ENCODE measurements around the gene MIOS. TPM values are rescaled to one million over a fixed set of nuclear protein-coding genes. Genes with fewer than 3 reads are reported as not detected.

MIOS gene
- total and polyA plus RNA-seq, 9 of the 15 experiments (the other 6 are each of a cell fraction or from before 2014, with no cell fraction given): 7.8 to 47.8 (median 30.6) TPM

GRCh38 chr7:7640221-7641128 is 73.8 kb downstream of the MIOS start, which contains the start of gene UMAD1 (continued):
- TF ChIP-seq RBBP5 (IDR thresholded peaks at IDR 0.05; ENCODE audit: borderline replicate concordance, insufficient read depth, low read length, poor library complexity, severe bottlenecking) (peak; percentile 91), PHTF2 (CRISPR knock-in tag; IDR thresholded peaks at IDR 0.05) (no peak), C11orf30 (IDR thresholded peaks at IDR 0.05; ENCODE audit: low read depth) (peak; percentile 87), JUNB (CRISPR knock-in tag; conservative IDR thresholded peaks at IDR 0.05) (no peak), POLR2AphosphoS5 (IDR thresholded peaks at IDR 0.05; ENCODE audit: control insufficient read depth, insufficient read depth, low read depth, low read length) (peak; percentile 88), MLLT1 (IDR thresholded peaks at IDR 0.05) (peak; percentile 6 to 75; a peak in 1 of 4 replicates), E2F8 (IDR thresholded peaks at IDR 0.05; ENCODE audit: low read depth, partially characterized antibody) (peak; percentile 99), BRD4 (IDR thresholded peaks at IDR 0.05) (peak; percentile 23; the same call in 1 of the 2 replicates), PYGO2 (tag; IDR thresholded peaks at IDR 0.05) (no peak), PKNOX1 (IDR thresholded peaks at IDR 0.05) (peak; percentile 77), GATAD2B (IDR thresholded peaks at IDR 0.05; ENCODE audit: borderline replicate concordance) (peak; percentile 54; the same call in 1 of the 2 replicates), BRF1 (IDR thresholded peaks at IDR 0.05; ENCODE audit: borderline replicate concordance, extremely low read depth, insufficient read length) (no peak)
- TF ChIP-seq, protein P1, sequence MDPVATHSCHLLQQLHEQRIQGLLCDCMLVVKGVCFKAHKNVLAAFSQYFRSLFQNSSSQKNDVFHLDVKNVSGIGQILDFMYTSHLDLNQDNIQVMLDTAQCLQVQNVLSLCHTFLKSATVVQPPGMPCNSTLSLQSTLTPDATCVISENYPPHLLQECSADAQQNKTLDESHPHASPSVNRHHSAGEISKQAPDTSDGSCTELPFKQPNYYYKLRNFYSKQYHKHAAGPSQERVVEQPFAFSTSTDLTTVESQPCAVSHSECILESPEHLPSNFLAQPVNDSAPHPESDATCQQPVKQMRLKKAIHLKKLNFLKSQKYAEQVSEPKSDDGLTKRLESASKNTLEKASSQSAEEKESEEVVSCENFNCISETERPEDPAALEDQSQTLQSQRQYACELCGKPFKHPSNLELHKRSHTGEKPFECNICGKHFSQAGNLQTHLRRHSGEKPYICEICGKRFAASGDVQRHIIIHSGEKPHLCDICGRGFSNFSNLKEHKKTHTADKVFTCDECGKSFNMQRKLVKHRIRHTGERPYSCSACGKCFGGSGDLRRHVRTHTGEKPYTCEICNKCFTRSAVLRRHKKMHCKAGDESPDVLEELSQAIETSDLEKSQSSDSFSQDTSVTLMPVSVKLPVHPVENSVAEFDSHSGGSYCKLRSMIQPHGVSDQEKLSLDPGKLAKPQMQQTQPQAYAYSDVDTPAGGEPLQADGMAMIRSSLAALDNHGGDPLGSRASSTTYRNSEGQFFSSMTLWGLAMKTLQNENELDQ (CRISPR knock-in tag; IDR thresholded peaks at IDR 0.05; ENCODE audit: borderline replicate concordance): no peak
- TF ChIP-seq, protein P2, sequence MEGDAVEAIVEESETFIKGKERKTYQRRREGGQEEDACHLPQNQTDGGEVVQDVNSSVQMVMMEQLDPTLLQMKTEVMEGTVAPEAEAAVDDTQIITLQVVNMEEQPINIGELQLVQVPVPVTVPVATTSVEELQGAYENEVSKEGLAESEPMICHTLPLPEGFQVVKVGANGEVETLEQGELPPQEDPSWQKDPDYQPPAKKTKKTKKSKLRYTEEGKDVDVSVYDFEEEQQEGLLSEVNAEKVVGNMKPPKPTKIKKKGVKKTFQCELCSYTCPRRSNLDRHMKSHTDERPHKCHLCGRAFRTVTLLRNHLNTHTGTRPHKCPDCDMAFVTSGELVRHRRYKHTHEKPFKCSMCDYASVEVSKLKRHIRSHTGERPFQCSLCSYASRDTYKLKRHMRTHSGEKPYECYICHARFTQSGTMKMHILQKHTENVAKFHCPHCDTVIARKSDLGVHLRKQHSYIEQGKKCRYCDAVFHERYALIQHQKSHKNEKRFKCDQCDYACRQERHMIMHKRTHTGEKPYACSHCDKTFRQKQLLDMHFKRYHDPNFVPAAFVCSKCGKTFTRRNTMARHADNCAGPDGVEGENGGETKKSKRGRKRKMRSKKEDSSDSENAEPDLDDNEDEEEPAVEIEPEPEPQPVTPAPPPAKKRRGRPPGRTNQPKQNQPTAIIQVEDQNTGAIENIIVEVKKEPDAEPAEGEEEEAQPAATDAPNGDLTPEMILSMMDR (IDR thresholded peaks at IDR 0.05 in 2 of 3, conservative IDR thresholded peaks at IDR 0.05 in 1 of 3; ENCODE audit: insufficient read depth in 2 of 3, low read depth in 1 of 3, low read length in 3 of 3): 0 out of 6 replicates have a peak, but pooled peaks of 1 of the 3 experiments have one; percentile 5

All from K562 (cell line).